Measurements from ENCODE around the gene ZNF638.

Gene ZNF638

DNA sequence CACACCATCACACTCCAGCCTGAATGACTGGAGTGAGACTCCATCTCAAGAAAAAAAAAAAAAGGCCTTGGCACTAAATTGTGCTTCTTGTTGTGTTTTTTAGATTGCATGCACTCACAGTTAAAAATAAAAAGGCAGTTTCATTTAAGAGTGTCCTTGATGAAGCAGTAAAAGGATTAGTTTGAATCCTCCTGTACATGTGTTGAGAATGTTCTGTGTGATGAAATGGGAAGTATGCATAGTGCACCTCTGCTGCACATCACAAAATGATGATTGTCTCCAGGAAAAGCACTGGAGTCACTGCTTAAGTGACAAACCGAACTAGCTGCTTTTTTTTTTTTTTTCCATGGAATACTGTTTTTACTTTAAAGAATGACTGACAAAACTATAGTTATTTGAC, 144.9 kb downstream of the ZNF638 start:
- DNase-seq (ENCODE audit: insufficient read length, low spot score) (no peak), FAIRE-seq (no peak)
- TF ChIP-seq, protein P1, sequence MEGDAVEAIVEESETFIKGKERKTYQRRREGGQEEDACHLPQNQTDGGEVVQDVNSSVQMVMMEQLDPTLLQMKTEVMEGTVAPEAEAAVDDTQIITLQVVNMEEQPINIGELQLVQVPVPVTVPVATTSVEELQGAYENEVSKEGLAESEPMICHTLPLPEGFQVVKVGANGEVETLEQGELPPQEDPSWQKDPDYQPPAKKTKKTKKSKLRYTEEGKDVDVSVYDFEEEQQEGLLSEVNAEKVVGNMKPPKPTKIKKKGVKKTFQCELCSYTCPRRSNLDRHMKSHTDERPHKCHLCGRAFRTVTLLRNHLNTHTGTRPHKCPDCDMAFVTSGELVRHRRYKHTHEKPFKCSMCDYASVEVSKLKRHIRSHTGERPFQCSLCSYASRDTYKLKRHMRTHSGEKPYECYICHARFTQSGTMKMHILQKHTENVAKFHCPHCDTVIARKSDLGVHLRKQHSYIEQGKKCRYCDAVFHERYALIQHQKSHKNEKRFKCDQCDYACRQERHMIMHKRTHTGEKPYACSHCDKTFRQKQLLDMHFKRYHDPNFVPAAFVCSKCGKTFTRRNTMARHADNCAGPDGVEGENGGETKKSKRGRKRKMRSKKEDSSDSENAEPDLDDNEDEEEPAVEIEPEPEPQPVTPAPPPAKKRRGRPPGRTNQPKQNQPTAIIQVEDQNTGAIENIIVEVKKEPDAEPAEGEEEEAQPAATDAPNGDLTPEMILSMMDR (IDR thresholded peaks at IDR 0.05; ENCODE audit: insufficient read depth, missing control alignments), result no peak

GRCh38 chr2:71477231-71477691, 145.7 kb downstream of the ZNF638 start:
- FAIRE-seq, result no peak
- TF ChIP-seq, protein P1 (IDR thresholded peaks at IDR 0.05; ENCODE audit: insufficient read depth, missing control alignments), result no peak
- DNase-seq (ENCODE audit: insufficient read length, low spot score), result no peak

- FAIRE-seq (no peak), DNase-seq (ENCODE audit: insufficient read length, low spot score) (no peak)
- TF ChIP-seq, protein P1 (IDR thresholded peaks at IDR 0.05; ENCODE audit: insufficient read depth, missing control alignments), result no peak
Measured at GRCh38 chr2:71478806-71479205, 147.2 kb downstream of the ZNF638 start.

DNA sequence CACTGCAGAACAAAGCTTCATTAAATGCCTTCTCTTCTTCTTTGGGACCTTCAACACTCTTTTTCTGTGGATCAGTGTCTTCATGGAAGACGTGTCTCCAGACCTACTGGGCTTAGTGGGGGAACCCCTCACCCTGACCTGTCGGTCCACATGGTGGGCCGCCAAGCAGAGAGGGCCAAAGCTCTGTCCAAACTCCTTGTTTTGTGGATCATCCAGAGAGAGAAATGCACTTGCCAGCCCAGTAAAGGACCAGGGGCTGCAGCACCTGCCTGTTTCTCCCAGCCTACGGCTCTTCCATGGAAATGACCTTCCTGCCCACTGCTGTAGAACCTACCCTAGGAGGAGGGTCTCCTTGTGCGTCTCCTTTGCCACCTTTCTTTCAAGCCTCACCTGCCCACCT, 147.7 kb downstream of the ZNF638 start:
- FAIRE-seq (no peak), DNase-seq (ENCODE audit: insufficient read length, low spot score) (no peak)
- TF ChIP-seq, protein P1 (IDR thresholded peaks at IDR 0.05; ENCODE audit: insufficient read depth, missing control alignments), result no peak

DNA sequence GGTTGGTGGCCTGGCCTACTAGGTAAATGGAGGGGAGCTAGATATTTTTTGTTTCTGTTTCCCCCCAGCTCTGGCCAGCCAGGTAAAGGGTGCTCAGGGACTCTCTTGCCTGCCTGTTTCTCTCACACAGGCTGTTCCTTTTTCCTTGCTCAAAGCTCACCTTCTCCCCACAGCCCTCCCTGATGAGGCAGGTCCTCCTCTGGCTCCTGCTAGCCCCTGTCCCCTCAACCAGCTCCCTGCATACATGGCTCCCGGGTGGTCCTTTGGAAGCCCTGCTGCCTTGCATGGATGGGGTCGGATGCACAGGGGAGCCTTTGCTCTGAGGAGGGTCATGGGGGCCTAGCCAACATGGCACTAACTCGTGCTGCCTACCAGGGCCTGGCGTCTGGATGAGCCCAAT, 149.5 kb downstream of the ZNF638 start:
- TF ChIP-seq, protein P1 (IDR thresholded peaks at IDR 0.05; ENCODE audit: insufficient read depth, missing control alignments), result no peak
- DNase-seq (ENCODE audit: insufficient read length, low spot score) (no peak), FAIRE-seq (no peak)

DNA sequence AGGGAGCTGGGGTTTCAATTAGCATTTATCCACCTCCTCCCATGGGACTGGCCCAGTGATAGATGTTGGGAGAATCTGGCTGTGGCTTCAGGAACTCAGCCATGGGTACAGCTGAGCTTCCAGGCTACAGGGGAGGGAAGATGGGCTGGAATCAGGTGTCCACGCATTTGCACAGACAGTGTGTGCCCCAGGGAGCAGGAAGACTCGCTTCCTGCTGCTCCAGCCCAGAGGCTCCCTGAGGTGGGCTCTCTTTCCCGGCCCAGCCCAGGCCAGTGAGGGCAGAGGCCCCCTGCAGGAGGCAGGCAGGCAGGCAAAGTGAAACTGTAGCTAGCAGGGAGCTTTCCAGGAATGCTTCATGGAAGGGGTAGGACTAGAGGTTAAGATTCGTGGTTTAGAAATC, 150.5 kb downstream of the ZNF638 start:
- DNase-seq (ENCODE audit: insufficient read length, low spot score) (no peak), FAIRE-seq (no peak)
- TF ChIP-seq, protein P1 (IDR thresholded peaks at IDR 0.05; ENCODE audit: insufficient read depth, missing control alignments), result no peak

GRCh38 chr2:71483246-71483645, 151.7 kb downstream of the ZNF638 start:
- DNase-seq (ENCODE audit: insufficient read length, low spot score), result no peak
- FAIRE-seq, result no peak
- TF ChIP-seq, protein P1 (IDR thresholded peaks at IDR 0.05; ENCODE audit: insufficient read depth, missing control alignments), result no peak
